PFSK-1 (cell line): Measurements from ENCODE around the gene STRA8.

ENCODE experiments used
- POLR2AphosphoS5 ChIP-seq: IDR thresholded peaks from 2 replicates; pipeline ENCODE4 v1.6.1; 2012; ENCODE audit warnings: low read depth, mild to moderate bottlenecking, control low read depth, low read length, moderate library complexity
- TF ChIP-seq, protein P1 (sequence below), 2 experiments: IDR thresholded peaks; 2 replicates each; pipeline versions ENCODE4 v1.6.1 to v1.8.0; 2011 to 2012; ENCODE audit warnings: low read depth in 2 of 2, low read length in 2 of 2, control low read depth in 1 of 2, inconsistent platforms in 1 of 2, mild to moderate bottlenecking in 1 of 2, moderate library complexity in 1 of 2; ENCODE audit not compliant: insufficient read depth in 1 of 2

GRCh38 chr7:135190703-135191102 lies 42.9 kb upstream of the STRA8 start:
- TF ChIP-seq POLR2AphosphoS5 = no peak
- TF ChIP-seq, protein P1, sequence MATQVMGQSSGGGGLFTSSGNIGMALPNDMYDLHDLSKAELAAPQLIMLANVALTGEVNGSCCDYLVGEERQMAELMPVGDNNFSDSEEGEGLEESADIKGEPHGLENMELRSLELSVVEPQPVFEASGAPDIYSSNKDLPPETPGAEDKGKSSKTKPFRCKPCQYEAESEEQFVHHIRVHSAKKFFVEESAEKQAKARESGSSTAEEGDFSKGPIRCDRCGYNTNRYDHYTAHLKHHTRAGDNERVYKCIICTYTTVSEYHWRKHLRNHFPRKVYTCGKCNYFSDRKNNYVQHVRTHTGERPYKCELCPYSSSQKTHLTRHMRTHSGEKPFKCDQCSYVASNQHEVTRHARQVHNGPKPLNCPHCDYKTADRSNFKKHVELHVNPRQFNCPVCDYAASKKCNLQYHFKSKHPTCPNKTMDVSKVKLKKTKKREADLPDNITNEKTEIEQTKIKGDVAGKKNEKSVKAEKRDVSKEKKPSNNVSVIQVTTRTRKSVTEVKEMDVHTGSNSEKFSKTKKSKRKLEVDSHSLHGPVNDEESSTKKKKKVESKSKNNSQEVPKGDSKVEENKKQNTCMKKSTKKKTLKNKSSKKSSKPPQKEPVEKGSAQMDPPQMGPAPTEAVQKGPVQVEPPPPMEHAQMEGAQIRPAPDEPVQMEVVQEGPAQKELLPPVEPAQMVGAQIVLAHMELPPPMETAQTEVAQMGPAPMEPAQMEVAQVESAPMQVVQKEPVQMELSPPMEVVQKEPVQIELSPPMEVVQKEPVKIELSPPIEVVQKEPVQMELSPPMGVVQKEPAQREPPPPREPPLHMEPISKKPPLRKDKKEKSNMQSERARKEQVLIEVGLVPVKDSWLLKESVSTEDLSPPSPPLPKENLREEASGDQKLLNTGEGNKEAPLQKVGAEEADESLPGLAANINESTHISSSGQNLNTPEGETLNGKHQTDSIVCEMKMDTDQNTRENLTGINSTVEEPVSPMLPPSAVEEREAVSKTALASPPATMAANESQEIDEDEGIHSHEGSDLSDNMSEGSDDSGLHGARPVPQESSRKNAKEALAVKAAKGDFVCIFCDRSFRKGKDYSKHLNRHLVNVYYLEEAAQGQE (IDR thresholded peaks at IDR 0.05; ENCODE audit: insufficient read depth in 1 of 2, low read depth in 2 of 2, low read length in 2 of 2) = no peak
